GM12878 (cell line): ENCODE measurements around the gene FAM81A. TPM values are rescaled to one million over a fixed set of nuclear protein-coding genes. Genes with fewer than 3 reads are reported as not detected.

Experiments used
- ATAC-seq: fragments of 200-7000 bp; cut with Tn5 transposase; 3 replicates; pipeline ENCODE4 v1.9.1; 2020; ENCODE audit warnings: mild to moderate bottlenecking, moderate library complexity
- BruUV-seq: library from RNA; stranded (reverse); fragments of 400-500 nt; replicated peaks from 2 replicates; lab custom pipeline; 2021; lab: Mats Ljungman, UMichigan
- CTCF ChIA-PET: fragments of 300-600 bp; sonication (Branson Sonifier 250); formaldehyde crosslinking; extraction: SDS; loops from one replicate; lab custom pipeline; 2021; ENCODE audit warnings: inconsistent platforms; lab: Yijun Ruan, JAX
- POLR2A ChIA-PET: fragments of 350-600 bp; formaldehyde crosslinking; extraction: SDS; loops from one replicate; lab custom pipeline; 2021; ENCODE audit warnings: inconsistent platforms; lab: Charles Lee
- RAD21 ChIA-PET: fragments of 300-600 bp; sonication (Branson Sonifier 250); formaldehyde crosslinking; loops from one replicate; lab custom pipeline; 2023; ENCODE audit warnings: antibody characterized with exemption; ENCODE audit not compliant: unreplicated experiment; lab: Charles Lee
- SMC1A ChIA-PET: fragments of 300-600 bp; sonication (Branson Sonifier 250); formaldehyde crosslinking; loops from one replicate; lab custom pipeline; 2023; ENCODE audit not compliant: unreplicated experiment, uncharacterized antibody; lab: Charles Lee
- DNase-seq: peaks from one replicate; pipeline ENCODE4 v3.0.0-alpha.2; 2011; ENCODE audit warnings: low read depth, low spot score
- FAIRE-seq: peaks from 3 replicates; lab custom pipeline; 2011; peaks lifted over from hg19 to GRCh38; lab: Jason Lieb, UNC
- H2AFZ ChIP-seq: 2 replicates; pipeline ENCODE4 v1.6.0; 2011; ENCODE audit warnings: low read depth, low read length, control low read depth; ENCODE audit not compliant: control insufficient read depth
- H3K27ac ChIP-seq: 2 replicates; pipeline ENCODE4 v1.5.1; 2011; ENCODE audit warnings: control low read depth; ENCODE audit not compliant: control insufficient read depth, insufficient read depth
- H3K27me3 ChIP-seq, 2 experiments: replicated peaks in 1 of 2; 2 replicates each; pipeline versions ENCODE4 v1.6.0 to v1.6.1; 2011; ENCODE audit warnings: low read length in 1 of 2; ENCODE audit not compliant: control insufficient read depth in 2 of 2, insufficient read depth in 2 of 2
- H3K36me3 ChIP-seq, 2 experiments: 2 replicates each; pipeline ENCODE4 v1.5.1; 2011; ENCODE audit warnings: low read length in 1 of 2; ENCODE audit not compliant: control insufficient read depth in 2 of 2, insufficient read depth in 2 of 2
- H3K4me1 ChIP-seq: 2 replicates; pipeline ENCODE4 v1.6.1; 2011; ENCODE audit warnings: mild to moderate bottlenecking, low read length, moderate library complexity, mixed read lengths; ENCODE audit not compliant: control insufficient read depth, insufficient read depth
- H3K4me2 ChIP-seq: 2 replicates; pipeline ENCODE4 v1.6.0; 2011; ENCODE audit warnings: control low read depth; ENCODE audit not compliant: control insufficient read depth, insufficient read depth
- H3K4me3 ChIP-seq: fragments of 200-600 bp; sonication (generic); 2 replicates; pipeline ENCODE4 v1.5.1; 2016
- H3K79me2 ChIP-seq: 2 replicates; pipeline ENCODE4 v1.6.0; 2011; ENCODE audit warnings: low read length; ENCODE audit not compliant: control insufficient read depth, insufficient read depth
- H3K9ac ChIP-seq: 2 replicates; pipeline ENCODE4 v1.8.0; 2011; ENCODE audit warnings: low read length, control low read depth, mixed read lengths; ENCODE audit not compliant: control insufficient read depth, insufficient read depth
- H3K9me3 ChIP-seq: replicated peaks from 3 replicates; pipeline ENCODE4 v1.5.1; 2011; ENCODE audit warnings: mild to moderate bottlenecking, low read length; ENCODE audit not compliant: control insufficient read depth, insufficient read depth
- H4K20me1 ChIP-seq: 2 replicates; pipeline ENCODE4 v1.6.0; 2011; ENCODE audit not compliant: control insufficient read depth, insufficient read depth
- BHLHE40 ChIP-seq, 2 experiments: fragments of 450-650 bp in 1 of 2; IDR thresholded peaks; 2 replicates each; pipeline ENCODE4 v1.6.1; 2011 to 2017; ENCODE audit warnings: low read depth in 2 of 2, borderline replicate concordance in 1 of 2, improper control_type of control experiment in 1 of 2, low read length in 1 of 2, mild to moderate bottlenecking in 1 of 2
- CBFB ChIP-seq: IDR thresholded peaks from 2 replicates; pipeline ENCODE4 v1.6.1; 2016; ENCODE audit warnings: antibody characterized with exemption, low read depth
- ETV6 ChIP-seq, 2 experiments: fragments of 450-650 bp in 1 of 2; IDR thresholded peaks in 1 of 2; conservative IDR thresholded peaks in 1 of 2; 2 replicates each; pipeline ENCODE4 v1.6.1; 2014; ENCODE audit warnings: antibody characterized with exemption in 1 of 2, borderline replicate concordance in 1 of 2, low read depth in 1 of 2, mild to moderate bottlenecking in 1 of 2, moderate library complexity in 1 of 2
- HDAC2 ChIP-seq: fragments of 200-600 bp; sonication (generic); IDR thresholded peaks from 2 replicates; pipeline ENCODE4 v1.6.1; 2017
- HDGF ChIP-seq: fragments of 450-650 bp; IDR thresholded peaks from 2 replicates; pipeline ENCODE4 v1.6.1; 2016; ENCODE audit warnings: antibody characterized with exemption
- NFYA ChIP-seq: IDR thresholded peaks from 2 replicates; pipeline ENCODE4 v1.6.1; 2011; ENCODE audit warnings: low read depth, mild to moderate bottlenecking, low read length, improper control_type of control experiment, borderline replicate concordance
- PAX8 ChIP-seq: fragments of 450-650 bp; IDR thresholded peaks from 2 replicates; pipeline ENCODE4 v1.6.1; 2017; ENCODE audit warnings: mild to moderate bottlenecking, moderate library complexity
- RAD21 ChIP-seq: IDR thresholded peaks from 2 replicates; pipeline ENCODE4 v1.6.1; 2011; ENCODE audit warnings: mild to moderate bottlenecking, low read depth, low read length, moderate library complexity; ENCODE audit not compliant: insufficient read depth
- STAT1 ChIP-seq: fragments of 450-650 bp; conservative IDR thresholded peaks from 2 replicates; pipeline ENCODE4 v1.6.1; 2014; ENCODE audit warnings: antibody characterized with exemption, mild to moderate bottlenecking
- USF2 ChIP-seq: IDR thresholded peaks from 2 replicates; pipeline ENCODE4 v1.6.1; 2011; ENCODE audit warnings: low read depth, low read length, improper control_type of control experiment, borderline replicate concordance
- ZBTB11 ChIP-seq: fragments of 450-650 bp; formaldehyde crosslinking; IDR thresholded peaks from 2 replicates; pipeline ENCODE4 v1.5.0; 2022; ENCODE audit warnings: mild to moderate bottlenecking, missing genetic modification characterization
- WGBS: methylation state at CpG from one replicate; pipeline ENCODE4 v1.1.6; 2016; ENCODE audit warnings: low lambda C conversion rate; ENCODE audit not compliant: insufficient replicate concordance, insufficient coverage; ENCODE audit errors: missing lambda C conversion rate; 5-methylcytosine and 5-hydroxymethylcytosine counted together
- in situ Hi-C: fragments of 300-500 bp; cut with MboI; formaldehyde crosslinking; loops from 9 replicates; pipeline ENCODE4 v1.14.3; 2018; ENCODE audit warnings: mixed read lengths
- intact Hi-C: fragments of 100-400 bp; cut with micrococcal nuclease; formaldehyde crosslinking; loops from one replicate; pipeline ENCODE4 v1.14.2; 2022; ENCODE audit not compliant: unreplicated experiment
- polyA plus RNA-seq, 11 experiments: library from polyadenylated mRNA; depleted of rRNA in 4 of 11; unstranded in 6 of 11; stranded (reverse) in 5 of 11; fragments of >200 nt; fragmentation: Nextera tagmentation in 4 of 11; fragmentation: Illumina TruSeq in 1 of 11; extraction: Ambion mirVana in 4 of 11; extraction: Trizol in 1 of 11; gene quantifications; 1 replicate in 1 of 11; 2 replicates in 10 of 11; pipeline versions ENCODE4 v1.2.1 to v1.2.3, GENCODE V29; 2011 to 2016; ENCODE audit warnings: inconsistent platforms in 2 of 11, missing spikeins in 2 of 11, low read depth in 1 of 11
- total RNA-seq, 4 experiments: library from RNA; depleted of rRNA in 3 of 4; stranded (reverse); fragments of >200 nt in 3 of 4; fragmentation: Illumina TruSeq in 1 of 4; extraction: Trizol in 1 of 4; gene quantifications; 2 replicates each; pipeline versions ENCODE4 v1.2.1 to v1.2.3, GENCODE V29; 2013 to 2021

The FAM81A gene
- total and polyA plus RNA-seq, 10 of the 15 experiments (the other 5 are each of a cell fraction or from before 2014, with no cell fraction given) = 0.18 to 34.5 (median 16.2) TPM

DNA sequence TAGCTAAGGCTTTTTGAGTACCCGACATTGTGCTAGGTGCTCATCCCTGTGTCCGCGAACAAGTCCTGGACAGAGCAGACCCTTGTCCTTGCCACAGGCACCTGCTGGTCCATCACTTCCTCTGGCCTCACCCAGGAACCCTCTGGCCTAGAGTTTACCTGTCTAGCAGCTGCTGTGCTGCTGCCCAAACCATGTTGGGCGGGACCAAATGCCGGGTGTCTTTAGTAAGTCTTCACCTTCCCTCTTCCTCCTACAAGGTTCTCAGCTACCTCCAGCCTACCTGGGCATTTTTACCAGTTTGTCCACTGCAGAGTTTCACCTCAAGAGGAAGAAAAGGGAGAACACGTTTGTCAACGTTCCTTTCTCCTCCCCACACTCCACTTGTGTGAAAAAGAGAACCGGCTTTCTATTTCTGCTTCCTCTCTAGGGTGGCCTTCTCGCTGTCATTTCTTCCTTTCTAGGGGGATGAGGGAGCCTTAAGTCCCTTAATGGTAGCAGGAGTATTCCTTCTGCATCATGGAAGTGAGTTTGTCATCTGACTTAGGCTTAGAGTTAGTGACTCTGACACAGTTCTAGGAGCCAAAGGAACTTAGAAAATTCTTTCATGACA is 93.2 kb downstream of the FAM81A start:
- TF ChIP-seq NFYA (no peak), HDGF (no peak), ETV6 (conservative IDR thresholded peaks at IDR 0.05 in 1 of 2, IDR thresholded peaks at IDR 0.05 in 1 of 2; ENCODE audit: borderline replicate concordance in 1 of 2, low read depth in 1 of 2) (no peak), HDAC2 (no peak), CBFB (no peak), USF2 (no peak), PAX8 (no peak), STAT1 (no peak), RAD21 (no peak), ZBTB11 (CRISPR knock-in tag) (no peak), BHLHE40 (IDR thresholded peaks at IDR 0.05; ENCODE audit: borderline replicate concordance in 1 of 2, low read depth in 2 of 2, low read length in 1 of 2) (no peak)
- Histone ChIP-seq H3K27ac (no peak overlapping the region), H4K20me1 (no peaks in the 10 kb centered on the region), H3K36me3 (no peaks in the 10 kb centered on the region), H3K27me3 (no peaks in the 10 kb centered on the region), H3K4me1 (peaks cover 10% of the 10 kb centered on the region), H3K9ac (no peak overlapping the region), H3K4me3 (no peak overlapping the region), H2AFZ (no peak overlapping the region; the same call in 1 of the 2 replicates), H3K79me2 (no peaks in the 10 kb centered on the region), H3K4me2 (no peak overlapping the region), H3K9me3 (no peaks in the 10 kb centered on the region)
- ChIA-PET RAD21 (interaction anchor here (1.2 kb wide), 1 partner anchor 28 kb away, joined by 3 read pairs; no protein-coding TSS in a partner anchor), POLR2A (no interaction called here), CTCF (interaction anchor here (0.5 to 4.6 kb wide), 7 partner anchors 15 to 1881 kb away, joined by 3 to 71 read pairs (median 31); no protein-coding TSS in a partner anchor), SMC1A (interaction anchor here (0.6 to 1.4 kb wide), 2 partner anchors 8 to 147 kb away, joined by 4 to 5 read pairs; no protein-coding TSS in a partner anchor)
- DNase-seq (no peak), ATAC-seq (no peak), FAIRE-seq (no peak)
- in situ Hi-C loops (no loop called here), intact Hi-C loops (no loop called here)
- WGBS = 42% methylated on average over 9 of the region's 9 CpGs
- no TSS peak for BruUV-seq
